ENCODE data around the gene ZNF710. TPM values are rescaled to one million over a fixed set of nuclear protein-coding genes. Genes with fewer than 3 reads are reported as not detected.

Gene ZNF710
- total and polyA plus RNA-seq, 2 experiments from 2014 or later: 15.9 to 18.2 TPM

- DNase-seq (ENCODE audit: low spot score): no peak
- H3K4me3 ChIP-seq: no peak overlapping the region
- no peak overlapping the region; the same call in 1 of the 2 replicates for H3K27ac ChIP-seq (ENCODE audit: low read depth)
- Mint-ChIP-seq H3K36me3 (ENCODE audit: low read depth) (no peaks in the 10 kb centered on the region), H3K27me3 (ENCODE audit: insufficient read depth, low read depth, poor library complexity) (peaks cover 12% of the 10 kb centered on the region), H3K4me3 (no peak overlapping the region), H3K9me3 (no peaks in the 10 kb centered on the region; the same call in 2 of the 3 replicates), H3K27ac (no peak overlapping the region), H3K4me1 (peaks cover 59% of the 10 kb centered on the region)
- no peaks in the 10 kb centered on the region for H3K36me3 ChIP-seq (ENCODE audit: insufficient read depth)
- no peaks in the 10 kb centered on the region for H4K20me1 ChIP-seq (replicated peaks; ENCODE audit: insufficient read depth)
- peaks cover 14% of the 10 kb centered on the region for H3K79me2 ChIP-seq (replicated peaks; ENCODE audit: insufficient read depth)
- peaks cover 22% of the 10 kb centered on the region; the same call in 1 of the 2 replicates for H3K4me1 ChIP-seq (ENCODE audit: insufficient read depth)
- no peaks in the 10 kb centered on the region for H3K27me3 ChIP-seq (ENCODE audit: insufficient read depth)
- ATAC-seq: no peak
- H3F3A ChIP-seq (replicated peaks; ENCODE audit: low read depth): 0 out of 2 replicates have a peak, but pooled peaks cover 4% of the 10 kb centered on the region
- TF ChIP-seq ZNF331 (CRISPR knock-in tag; IDR thresholded peaks at IDR 0.05; ENCODE audit: low read depth): no peak
- TF ChIP-seq, protein P1, sequence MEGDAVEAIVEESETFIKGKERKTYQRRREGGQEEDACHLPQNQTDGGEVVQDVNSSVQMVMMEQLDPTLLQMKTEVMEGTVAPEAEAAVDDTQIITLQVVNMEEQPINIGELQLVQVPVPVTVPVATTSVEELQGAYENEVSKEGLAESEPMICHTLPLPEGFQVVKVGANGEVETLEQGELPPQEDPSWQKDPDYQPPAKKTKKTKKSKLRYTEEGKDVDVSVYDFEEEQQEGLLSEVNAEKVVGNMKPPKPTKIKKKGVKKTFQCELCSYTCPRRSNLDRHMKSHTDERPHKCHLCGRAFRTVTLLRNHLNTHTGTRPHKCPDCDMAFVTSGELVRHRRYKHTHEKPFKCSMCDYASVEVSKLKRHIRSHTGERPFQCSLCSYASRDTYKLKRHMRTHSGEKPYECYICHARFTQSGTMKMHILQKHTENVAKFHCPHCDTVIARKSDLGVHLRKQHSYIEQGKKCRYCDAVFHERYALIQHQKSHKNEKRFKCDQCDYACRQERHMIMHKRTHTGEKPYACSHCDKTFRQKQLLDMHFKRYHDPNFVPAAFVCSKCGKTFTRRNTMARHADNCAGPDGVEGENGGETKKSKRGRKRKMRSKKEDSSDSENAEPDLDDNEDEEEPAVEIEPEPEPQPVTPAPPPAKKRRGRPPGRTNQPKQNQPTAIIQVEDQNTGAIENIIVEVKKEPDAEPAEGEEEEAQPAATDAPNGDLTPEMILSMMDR (conservative IDR thresholded peaks at IDR 0.05; ENCODE audit: low read depth in 2 of 2): no peak
- TF ChIP-seq EZH2phosphoT487 (IDR thresholded peaks at IDR 0.05; ENCODE audit: unreplicated experiment): no peak
- no peak for TF ChIP-seq EZH2 (IDR thresholded peaks at IDR 0.05; ENCODE audit: low read depth, unreplicated experiment)
- TF ChIP-seq STAT1 (IDR thresholded peaks at IDR 0.05; ENCODE audit: unreplicated experiment): no peak
- no peak for TF ChIP-seq REST (IDR thresholded peaks at IDR 0.05; ENCODE audit: unreplicated experiment)
- TF ChIP-seq, protein P2, sequence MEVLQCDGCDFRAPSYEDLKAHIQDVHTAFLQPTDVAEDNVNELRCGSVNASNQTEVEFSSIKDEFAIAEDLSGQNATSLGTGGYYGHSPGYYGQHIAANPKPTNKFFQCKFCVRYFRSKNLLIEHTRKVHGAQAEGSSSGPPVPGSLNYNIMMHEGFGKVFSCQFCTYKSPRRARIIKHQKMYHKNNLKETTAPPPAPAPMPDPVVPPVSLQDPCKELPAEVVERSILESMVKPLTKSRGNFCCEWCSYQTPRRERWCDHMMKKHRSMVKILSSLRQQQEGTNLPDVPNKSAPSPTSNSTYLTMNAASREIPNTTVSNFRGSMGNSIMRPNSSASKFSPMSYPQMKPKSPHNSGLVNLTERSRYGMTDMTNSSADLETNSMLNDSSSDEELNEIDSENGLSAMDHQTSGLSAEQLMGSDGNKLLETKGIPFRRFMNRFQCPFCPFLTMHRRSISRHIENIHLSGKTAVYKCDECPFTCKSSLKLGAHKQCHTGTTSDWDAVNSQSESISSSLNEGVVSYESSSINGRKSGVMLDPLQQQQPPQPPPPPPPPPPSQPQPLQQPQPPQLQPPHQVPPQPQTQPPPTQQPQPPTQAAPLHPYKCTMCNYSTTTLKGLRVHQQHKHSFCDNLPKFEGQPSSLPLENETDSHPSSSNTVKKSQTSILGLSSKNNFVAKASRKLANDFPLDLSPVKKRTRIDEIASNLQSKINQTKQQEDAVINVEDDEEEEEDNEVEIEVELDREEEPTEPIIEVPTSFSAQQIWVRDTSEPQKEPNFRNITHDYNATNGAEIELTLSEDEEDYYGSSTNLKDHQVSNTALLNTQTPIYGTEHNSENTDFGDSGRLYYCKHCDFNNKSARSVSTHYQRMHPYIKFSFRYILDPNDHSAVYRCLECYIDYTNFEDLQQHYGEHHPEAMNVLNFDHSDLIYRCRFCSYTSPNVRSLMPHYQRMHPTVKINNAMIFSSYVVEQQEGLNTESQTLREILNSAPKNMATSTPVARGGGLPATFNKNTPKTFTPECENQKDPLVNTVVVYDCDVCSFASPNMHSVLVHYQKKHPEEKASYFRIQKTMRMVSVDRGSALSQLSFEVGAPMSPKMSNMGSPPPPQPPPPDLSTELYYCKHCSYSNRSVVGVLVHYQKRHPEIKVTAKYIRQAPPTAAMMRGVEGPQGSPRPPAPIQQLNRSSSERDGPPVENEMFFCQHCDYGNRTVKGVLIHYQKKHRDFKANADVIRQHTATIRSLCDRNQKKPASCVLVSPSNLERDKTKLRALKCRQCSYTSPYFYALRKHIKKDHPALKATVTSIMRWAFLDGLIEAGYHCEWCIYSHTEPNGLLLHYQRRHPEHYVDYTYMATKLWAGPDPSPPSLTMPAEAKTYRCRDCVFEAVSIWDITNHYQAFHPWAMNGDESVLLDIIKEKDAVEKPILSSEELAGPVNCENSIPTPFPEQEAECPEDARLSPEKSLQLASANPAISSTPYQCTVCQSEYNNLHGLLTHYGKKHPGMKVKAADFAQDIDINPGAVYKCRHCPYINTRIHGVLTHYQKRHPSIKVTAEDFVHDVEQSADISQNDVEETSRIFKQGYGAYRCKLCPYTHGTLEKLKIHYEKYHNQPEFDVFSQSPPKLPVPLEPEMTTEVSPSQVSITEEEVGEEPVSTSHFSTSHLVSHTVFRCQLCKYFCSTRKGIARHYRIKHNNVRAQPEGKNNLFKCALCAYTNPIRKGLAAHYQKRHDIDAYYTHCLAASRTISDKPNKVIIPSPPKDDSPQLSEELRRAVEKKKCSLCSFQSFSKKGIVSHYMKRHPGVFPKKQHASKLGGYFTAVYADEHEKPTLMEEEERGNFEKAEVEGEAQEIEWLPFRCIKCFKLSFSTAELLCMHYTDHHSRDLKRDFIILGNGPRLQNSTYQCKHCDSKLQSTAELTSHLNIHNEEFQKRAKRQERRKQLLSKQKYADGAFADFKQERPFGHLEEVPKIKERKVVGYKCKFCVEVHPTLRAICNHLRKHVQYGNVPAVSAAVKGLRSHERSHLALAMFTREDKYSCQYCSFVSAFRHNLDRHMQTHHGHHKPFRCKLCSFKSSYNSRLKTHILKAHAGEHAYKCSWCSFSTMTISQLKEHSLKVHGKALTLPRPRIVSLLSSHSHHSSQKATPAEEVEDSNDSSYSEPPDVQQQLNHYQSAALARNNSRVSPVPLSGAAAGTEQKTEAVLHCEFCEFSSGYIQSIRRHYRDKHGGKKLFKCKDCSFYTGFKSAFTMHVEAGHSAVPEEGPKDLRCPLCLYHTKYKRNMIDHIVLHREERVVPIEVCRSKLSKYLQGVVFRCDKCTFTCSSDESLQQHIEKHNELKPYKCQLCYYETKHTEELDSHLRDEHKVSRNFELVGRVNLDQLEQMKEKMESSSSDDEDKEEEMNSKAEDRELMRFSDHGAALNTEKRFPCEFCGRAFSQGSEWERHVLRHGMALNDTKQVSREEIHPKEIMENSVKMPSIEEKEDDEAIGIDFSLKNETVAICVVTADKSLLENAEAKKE (CRISPR knock-in tag; IDR thresholded peaks at IDR 0.05): no peak
- TF ChIP-seq CREB1 (CRISPR knock-in tag; IDR thresholded peaks at IDR 0.05; ENCODE audit: low read depth): no peak
- no peak overlapping the region for H3K4me2 ChIP-seq
- H3K9me2 ChIP-seq (ENCODE audit: insufficient read depth): no peaks in the 10 kb centered on the region
- H2AFZ ChIP-seq: no peak overlapping the region
Measured at GRCh38 chr15:90035095-90035839, 34.1 kb downstream of the ZNF710 start.
